ENCODE measurements around the gene CAB39L.

DNA sequence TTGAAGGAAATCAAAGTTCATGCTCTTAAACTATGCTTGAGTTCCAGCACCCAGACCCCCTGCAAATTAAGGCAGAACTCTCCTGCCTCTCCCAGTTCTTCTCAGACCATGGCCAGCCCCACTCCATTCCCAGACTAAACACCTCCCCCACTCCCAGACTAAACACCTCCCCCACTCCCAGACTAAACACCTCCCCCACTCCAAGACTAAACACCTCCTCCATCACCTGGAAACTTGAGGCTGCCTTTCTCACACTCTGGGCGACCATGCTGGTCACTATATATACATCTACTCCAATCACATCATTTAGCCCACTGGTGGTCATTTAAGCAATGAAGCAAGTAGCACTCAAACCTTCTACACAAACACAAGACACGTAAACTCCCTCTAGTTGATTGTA is 57.2 kb downstream of the CAB39L start:
- TF ChIP-seq RCOR1 (IDR thresholded peaks at IDR 0.05; ENCODE audit: low read length): no peak
- no peak for TF ChIP-seq EZH2phosphoT487 (IDR thresholded peaks at IDR 0.05; ENCODE audit: borderline replicate concordance, low read depth)
